ENCODE measurements around the gene TEAD1.

TEAD1 gene

DNA sequence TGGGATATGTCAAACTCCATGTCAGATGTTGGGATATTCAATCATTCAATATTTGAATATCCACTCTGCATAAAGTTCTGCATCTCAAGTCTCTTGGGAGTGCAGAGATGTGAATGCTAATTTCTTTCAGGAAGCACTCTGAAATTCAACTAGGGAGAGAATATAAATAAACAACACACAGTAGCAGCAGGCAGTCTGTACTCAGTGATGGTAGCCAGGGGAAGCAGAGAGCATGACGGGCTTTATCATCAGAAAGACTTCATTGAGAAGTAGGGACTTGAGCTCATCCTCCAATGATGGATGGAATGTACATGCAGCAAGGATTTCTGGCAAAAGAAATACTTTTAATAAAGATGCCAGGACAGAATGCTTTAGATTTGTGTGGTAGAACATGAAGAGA, 9.8 kb upstream of the TEAD1 start:
- DNase-seq (ENCODE audit: low read depth in 2 of 2, low spot score in 1 of 2) = no peak

DNA sequence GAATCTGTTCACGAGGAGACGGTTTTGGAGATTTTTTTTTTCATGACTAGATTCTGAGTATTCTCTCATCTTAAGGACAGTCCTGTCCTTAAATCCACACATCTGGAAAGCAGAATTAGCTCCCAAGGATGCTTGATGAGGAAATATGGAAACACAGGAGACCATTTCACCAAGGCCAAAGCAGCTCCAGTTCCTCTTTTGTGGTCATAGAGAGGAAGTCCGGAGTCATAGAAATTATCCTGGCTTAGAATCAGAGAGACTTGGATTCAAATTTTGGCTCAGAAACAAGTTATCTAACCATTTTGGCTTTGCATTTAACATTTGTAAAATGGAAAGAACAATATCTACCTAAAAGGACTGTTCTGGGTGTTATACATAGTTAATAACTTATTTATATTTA, 7.3 kb upstream of the TEAD1 start:
- DNase-seq (ENCODE audit: low read depth in 2 of 2, low spot score in 1 of 2) = no peak

DNA sequence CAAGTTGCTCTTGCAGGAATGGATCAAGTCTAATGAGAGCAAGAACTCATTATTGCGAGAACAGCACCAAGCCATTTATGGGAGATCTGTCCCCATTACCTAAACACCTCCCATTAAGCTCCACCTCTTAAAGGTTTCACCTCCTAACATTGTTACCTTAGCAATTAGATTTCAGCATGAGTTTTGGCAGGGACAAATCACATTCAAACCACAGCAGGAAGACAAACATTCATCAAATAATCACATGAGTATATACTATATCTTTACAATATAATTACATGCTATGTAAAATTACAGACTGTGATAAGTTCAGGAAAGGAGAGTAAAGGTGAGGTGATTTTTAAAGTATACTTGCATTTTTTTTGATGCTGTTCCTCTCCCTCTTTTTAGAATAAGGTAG, 6.6 kb upstream of the TEAD1 start:
- no peak for DNase-seq (ENCODE audit: low read depth in 2 of 2, low spot score in 1 of 2)

DNA sequence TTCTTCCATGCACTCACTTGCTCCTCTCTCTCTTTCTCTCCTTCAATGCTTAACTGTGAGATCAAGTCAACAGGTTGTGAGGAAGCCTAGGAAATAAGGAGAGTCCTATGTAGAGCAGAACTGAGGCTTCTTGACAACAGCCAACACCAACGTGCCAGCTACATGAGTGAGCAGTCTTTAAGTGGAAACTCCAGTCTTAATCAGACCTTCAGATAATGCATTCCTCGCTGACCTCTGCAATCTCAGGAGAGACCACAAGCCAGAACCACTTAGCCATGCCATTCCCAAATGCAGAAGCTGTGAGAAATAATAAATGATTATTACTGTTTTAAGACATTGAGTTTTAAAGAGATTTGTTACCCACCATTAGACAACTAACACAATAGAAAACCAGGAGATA, 6.1 kb upstream of the TEAD1 start:
- no peak for DNase-seq (ENCODE audit: low read depth in 2 of 2, low spot score in 1 of 2)

DNA sequence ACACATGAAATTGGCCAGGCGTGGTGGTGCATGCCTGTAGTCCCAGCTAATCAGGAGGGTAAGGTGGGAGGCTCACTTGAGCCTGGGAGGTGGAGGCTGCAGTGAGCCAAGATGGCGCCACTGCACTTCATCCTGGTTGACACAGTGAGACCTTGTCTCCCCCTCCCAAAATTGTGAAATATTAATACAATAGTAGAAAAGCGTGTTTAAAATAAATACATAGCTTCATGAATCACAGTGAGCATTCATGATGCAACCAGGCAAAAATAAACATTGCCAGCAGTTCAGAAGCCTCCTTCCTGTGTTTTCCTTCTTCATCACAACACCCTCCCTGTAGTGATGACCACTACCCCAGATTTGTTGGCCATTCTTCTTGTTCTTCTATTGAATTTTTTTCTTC, 4.3 kb upstream of the TEAD1 start:
- no peak for DNase-seq (ENCODE audit: low read depth in 2 of 2, low spot score in 1 of 2)

DNA sequence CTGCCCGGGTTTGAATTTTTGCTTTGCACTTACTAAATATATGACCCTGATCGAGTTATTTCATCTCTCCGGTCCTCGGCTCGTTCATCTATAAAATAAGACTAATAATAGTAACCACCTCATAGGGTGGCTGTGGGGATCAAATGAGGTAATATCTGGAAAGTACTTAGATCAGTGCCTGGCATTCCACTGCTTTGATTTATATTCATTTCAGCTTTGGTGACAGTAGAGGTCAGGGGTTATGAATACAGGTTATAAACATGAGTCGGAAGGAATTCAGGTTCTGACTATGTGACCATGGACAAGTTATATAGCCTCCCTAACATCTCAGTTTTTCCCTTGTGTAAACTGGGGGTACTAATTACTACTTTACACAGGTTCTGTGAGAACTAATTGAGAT, 2.9 kb upstream of the TEAD1 start:
- no peak for DNase-seq (ENCODE audit: low read depth in 2 of 2, low spot score in 1 of 2)

DNA sequence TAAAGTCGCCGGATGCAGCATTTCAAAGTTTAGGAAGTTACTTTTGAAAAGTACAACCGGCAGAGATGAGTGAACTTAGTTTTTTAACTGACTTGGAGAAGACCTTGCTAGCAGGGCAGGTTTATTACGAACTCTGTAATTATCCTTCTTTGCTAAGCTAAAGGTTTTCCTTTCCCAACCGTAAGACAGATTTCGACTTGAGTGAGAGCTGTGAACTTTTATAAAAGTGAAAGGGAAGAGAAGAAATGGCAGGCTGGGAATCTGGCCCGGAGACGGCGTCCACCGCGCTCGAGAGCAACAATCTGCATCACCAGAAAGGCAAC, 659 bp upstream of the TEAD1 start:
- no peak for DNase-seq (ENCODE audit: low read depth in 2 of 2, low spot score in 1 of 2)

DNA sequence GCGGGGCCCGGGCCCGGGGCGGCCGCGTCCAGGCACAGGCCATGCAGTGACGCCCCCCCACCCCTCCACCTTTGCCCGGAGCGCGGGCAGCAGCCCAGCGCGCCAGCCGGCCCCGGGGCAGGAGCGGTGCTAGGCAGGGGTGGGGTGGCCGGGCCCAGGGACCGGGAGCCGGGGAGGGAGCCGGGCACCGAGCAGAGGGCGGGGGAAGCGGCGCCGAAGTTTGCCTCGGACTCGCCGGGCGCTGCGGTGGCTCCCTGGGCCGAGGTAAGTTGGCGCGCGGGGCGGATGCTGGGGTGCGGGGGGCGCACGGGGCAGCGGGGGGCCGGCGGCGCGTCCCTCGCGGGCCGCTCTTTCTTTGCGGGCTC, 332 bp downstream of the TEAD1 start:
- DNase-seq (ENCODE audit: low read depth in 2 of 2, low spot score in 1 of 2) = no peak

DNA sequence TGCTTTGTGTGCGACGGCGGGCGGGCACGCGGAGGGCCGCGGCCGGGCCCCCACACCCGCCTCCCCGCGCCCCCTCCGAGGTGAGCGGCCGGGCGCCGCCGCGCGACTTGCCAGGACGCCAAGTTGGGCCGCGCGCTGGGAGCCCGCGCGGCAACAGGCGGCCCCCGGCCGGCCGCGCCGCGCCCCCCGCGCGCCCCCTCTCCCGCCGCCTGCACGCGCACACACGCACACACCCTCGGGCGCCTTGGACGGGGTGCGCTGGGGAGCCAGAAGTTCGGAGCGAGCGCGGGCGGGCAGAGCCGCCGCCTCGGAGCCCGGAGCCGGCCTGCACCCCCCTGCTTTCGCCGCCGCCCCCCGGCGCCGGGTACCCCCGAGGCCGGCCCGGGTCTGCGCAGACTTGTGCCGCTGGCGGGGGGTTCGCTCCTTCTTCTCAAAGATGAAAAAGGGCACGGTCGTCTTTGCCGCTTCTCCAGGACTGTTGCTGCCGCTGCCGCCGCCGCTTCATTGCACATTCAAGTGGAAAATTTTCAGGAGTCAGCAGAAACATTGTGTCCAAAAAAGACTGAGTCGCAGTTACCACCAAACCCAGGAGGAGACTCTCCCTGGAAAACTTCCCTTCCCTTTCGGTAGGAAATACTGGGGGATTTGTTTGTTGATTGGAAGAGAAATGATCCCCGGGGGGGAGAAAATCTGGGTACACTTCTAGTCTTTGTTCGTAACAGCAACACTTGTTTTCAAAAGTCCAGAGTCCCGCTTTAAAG, 895 bp downstream of the TEAD1 start:
- no peak for DNase-seq (ENCODE audit: low read depth in 2 of 2, low spot score in 1 of 2)

DNA sequence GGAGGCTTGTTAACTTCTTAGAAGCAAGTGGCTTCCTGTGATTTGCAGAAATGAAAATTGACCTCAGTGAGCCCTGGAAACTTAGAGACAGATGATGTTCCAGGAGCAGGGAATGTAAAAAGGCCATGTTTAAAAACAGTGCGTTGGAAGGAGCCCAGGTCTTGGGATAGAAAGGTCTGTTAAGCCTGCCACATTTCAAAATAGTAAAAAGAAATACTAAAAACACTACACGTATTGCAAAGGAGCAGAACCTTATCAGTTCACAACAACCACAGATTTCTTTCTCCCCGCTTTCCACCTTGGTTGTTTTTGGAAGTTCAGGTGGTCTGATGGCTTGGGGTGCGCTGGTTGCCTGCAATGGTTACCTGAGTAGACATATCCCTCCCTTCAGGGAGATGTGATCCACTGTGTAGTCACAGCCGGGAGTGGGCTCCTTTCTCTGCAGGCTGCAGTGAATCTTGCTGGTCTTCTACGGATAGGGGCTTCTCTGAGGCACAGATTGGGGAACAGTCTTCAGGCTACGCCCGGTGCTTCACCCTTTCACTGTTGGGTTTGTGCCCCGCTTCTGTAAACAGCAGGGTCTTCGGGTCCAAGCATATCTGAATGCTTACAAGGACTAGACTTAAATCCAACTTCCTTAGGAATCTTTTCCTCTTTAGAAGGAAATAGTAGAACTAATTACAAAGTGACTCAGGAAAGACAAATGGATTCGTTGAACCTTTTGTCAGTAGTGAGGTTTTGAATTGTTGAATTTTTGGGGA, 1.9 kb downstream of the TEAD1 start:
- DNase-seq (ENCODE audit: low read depth in 2 of 2, low spot score in 1 of 2) = no peak

DNA sequence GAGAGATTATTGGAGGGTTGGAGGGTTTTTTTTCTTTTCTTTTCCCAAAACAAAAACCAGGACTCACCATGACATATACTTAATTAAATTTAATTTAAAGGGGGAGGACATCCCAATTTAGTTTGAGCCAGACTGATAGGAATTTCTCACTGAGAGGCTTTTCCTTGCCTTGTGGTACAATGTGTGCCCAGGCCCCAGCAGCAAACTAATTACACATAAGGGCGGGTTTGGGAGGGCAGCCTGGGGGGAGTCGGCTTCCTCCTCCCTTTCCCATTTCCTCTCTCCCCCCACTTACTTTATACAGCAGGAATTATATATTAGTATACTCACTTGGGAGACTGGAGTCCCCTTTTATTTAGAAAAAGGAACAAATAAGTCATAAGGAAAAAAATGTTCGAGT, 2.9 kb downstream of the TEAD1 start:
- no peak for DNase-seq (ENCODE audit: low read depth in 2 of 2, low spot score in 1 of 2)

DNA sequence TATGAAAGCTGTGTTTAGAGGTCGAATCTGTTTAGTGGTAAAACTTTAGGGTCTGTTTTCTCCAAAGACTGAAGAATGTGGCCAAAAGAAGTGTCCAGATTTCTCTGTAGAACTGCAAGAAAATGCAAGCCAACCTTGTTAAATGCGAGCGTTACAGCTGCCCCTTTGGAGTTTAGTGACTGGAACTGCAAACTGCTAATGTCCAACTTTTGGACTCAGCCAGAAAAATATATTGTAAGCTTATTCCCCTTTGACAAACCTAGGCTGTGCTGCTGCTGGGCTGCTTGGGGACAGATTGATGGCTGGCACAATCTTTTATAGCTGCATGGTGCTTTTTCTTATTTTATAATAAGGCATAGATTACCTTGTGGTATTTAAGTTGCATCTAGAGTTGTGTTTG, 3.9 kb downstream of the TEAD1 start:
- DNase-seq (ENCODE audit: low read depth in 2 of 2, low spot score in 1 of 2) = no peak

DNA sequence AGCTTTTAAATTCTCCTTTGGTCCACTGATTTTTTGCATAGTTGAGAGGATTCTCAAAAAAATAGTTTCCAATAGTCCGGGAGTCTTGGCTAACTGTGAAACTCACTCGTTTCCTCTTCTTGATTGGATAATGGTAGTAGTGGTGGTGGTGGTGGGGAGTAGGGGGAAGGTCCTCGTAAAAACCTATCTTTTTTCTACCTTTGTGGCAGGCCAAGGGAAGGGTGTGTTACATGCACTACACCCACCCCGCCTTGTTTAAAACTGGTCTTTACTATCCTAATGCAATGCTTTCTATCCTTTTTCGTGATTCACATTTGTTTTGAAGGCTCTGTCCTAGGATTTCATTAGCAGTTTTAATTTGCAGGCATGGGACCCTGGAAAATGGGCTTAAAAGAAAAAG, 4.8 kb downstream of the TEAD1 start:
- no peak for DNase-seq (ENCODE audit: low read depth in 2 of 2, low spot score in 1 of 2)

DNA sequence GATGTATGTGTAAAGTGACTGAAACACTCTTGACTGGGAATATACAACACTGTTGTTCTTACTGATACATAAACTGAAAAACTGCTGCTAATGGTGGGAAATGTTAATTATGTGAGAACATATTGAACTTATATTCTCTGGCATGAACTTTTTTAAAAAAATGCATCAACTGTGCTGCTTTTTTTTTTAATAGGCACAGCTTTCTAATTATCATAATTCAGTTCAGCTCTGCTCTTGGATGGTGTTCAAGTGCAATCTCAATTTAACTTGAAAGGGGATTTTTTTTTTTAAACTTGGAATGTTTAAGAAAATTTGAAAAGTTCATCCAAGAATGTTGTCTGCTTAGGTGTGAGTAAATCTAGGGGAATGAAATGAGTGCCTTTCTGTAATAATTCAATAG, 5.2 kb downstream of the TEAD1 start:
- no peak for DNase-seq (ENCODE audit: low read depth in 2 of 2, low spot score in 1 of 2)

DNA sequence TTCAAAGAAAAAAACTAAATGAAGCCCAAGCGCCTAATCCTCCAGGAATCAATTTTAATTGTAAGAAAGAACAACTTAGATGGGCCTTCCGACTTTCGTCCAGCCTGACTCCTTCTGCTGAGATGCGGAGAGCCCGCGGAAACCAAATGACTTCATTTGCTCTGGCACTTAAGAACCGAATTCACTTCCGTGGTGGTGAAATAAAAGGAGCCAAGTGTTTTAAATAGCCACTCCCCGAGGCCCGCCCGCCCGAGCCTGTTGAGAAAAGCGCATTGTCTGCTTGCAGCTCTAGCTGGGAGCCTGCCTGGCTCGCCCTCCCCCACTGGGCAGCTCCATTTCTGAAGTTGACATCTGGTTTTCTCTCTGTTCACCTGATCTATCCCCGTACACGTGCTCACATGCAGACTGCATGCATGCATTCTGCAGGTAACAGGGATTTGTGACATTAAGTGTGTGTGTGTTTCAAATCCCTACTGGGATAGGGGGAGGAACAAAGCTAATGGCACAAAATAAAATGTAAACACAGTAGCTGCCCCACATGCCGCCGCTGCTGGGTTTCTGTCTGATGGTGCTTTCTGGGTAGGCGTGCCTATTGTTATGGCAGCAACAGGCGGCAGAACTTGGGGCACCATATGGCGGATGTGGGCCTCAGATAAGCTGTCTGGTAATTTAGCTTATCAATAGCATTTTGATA, 6.2 kb downstream of the TEAD1 start:
- DNase-seq (ENCODE audit: low read depth in 2 of 2, low spot score in 1 of 2) = no peak

DNA sequence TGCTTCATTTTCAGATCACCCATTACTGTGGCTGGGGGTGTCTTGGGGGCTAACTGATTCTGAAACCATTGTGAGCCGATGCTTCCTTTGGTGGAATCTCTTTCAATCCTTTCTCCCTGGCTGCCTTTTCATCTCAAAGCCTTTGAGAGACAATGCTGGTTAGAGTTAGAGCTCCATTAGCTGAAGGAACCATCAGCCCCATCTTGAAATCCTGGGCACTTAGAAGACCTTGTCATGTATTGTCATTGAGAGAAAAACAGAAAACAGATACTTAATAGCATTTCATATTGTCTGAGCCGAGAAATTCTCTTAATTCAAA, 6.7 kb downstream of the TEAD1 start:
- no peak for DNase-seq (ENCODE audit: low read depth in 2 of 2, low spot score in 1 of 2)

DNA sequence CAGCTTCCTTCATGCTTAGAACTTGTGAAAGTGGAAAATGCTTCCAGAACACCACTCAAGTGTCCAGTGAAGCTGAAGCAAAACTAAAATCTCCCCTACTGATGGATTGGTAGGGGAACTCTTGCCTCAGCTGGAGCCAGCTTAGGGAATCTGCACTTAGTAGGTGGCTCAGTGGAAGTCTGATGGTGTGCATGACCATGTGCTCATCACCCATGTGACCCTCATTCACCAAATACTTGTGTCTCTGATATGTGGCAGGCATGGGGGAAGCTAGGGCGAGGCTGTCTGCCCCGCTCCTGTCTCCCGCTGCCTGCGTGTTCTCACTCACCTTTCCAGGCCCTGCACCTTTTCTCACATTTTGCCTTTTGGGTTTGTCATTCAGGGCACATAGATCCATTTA, 7.2 kb downstream of the TEAD1 start:
- DNase-seq (ENCODE audit: low read depth in 2 of 2, low spot score in 1 of 2) = no peak

DNA sequence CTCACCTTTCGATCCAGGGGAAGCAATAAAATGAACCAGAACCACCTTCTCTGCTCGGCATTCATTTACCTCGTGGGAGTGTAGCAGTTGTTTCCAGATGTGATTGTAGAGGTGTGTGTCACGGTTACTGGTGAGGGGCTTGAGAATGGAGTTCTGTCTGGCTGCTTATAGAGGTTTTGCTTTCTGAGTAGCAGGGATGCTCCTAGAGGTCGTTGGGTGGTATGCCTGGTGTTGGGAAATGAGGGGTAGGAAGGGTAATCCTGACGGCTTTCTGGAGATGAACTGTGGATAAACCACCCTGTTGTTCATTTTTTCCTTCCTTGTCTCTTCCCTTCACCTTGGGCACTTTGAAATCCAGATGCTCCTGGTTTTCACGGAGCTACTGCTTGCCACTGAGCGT, 8.1 kb downstream of the TEAD1 start:
- no peak for DNase-seq (ENCODE audit: low read depth in 2 of 2, low spot score in 1 of 2)

DNA sequence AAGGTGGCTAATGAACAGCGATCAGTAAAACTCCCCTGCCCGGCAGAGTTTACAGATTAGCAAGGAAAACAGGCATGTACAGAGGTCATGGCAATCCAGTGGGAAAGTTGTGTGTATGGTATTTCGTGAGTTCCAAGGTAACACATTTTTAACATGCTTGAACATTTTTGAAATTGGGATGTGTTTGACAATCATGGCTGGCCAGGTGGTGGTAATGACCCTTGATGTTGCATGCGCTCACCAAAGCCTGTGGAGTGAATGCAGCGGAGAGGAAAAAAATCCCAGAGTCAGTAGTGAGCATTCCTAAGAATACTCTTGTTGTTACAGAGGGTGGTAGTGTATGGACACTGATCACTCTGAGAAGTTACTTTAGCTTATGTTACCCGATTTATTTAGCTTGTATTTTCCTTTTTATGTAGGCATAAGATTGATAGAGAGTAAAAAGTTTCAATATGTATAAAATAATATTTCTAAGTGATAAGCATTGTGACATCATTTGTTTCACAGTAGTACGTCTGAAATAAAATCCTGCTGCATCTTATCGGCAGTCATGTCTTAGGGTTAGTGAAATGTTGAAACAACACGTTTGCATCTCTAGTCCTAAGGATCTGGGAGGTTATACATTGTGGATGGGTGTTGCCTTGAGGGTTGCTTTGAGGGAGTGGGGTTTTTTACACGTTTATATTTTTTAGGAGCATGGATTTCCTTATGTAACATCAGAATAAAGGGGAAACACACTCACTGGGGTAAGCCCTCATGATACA, 8.7 kb downstream of the TEAD1 start:
- no peak for DNase-seq (ENCODE audit: low read depth in 2 of 2, low spot score in 1 of 2)

DNA sequence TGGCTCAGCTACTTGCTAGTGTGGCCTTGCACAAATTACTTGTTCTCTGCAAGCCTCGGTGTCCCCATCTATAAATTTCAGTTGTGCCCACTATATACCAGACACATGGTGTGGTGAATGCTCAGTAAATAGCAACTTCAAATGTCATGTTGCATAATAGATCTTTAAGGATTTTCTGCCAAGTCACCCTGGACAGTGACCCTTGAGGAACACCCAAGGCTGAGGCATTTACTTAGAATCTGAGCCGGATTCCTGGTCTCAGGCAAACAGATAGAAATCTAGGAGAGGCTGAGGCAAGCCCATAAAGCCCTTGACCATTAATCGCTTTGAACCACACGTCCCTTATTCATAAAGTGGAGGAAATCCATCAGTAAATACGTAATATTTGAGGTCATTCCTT, 9.7 kb downstream of the TEAD1 start:
- no peak for DNase-seq (ENCODE audit: low read depth in 2 of 2, low spot score in 1 of 2)

DNA sequence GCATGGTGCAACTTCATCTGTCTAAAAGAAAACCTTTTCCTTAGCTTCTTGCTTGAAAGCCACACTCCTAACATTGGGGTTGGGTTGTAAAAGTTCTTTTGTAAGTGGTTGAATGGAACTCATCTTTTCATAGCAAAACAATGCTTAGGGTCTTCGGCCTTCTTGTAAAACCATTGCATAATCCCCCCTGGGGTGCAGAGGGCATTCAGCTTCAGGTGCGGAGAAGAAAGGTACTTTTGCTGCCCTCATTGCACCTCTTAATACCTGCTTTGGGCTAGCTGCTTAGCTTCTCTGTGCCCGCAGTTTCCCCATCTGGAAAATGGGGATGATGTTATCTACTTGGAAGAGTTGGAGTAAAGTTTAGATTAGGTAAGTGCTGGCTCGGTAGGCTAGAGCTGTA, 10.1 kb downstream of the TEAD1 start:
- DNase-seq (ENCODE audit: low read depth in 2 of 2, low spot score in 1 of 2) = no peak

DNA sequence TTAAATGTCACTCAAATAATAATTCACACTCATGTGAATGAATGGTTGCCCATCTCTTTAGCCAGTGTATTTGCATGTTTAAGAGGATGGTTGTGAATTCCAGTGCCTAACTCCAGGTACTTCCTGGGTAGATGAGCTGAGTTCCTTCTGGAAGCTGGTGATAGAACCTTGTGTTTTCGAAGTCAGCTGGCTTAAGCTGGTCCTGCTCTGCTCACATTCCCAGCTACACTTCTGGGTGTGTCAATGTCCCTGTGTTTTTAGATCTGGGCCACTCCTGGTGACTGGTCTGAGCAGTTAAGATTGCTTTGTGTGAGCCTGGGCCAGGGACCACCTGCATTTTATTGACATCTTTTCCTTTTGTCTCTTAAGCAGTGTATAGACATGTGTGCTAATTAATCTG, 10.6 kb downstream of the TEAD1 start:
- no peak for DNase-seq (ENCODE audit: low read depth in 2 of 2, low spot score in 1 of 2)
